Measurements from ENCODE around the gene GJE1. TPM values are rescaled to one million over a fixed set of nuclear protein-coding genes. Genes with fewer than 3 reads are reported as not detected.
A peak's percentile ranks its signal among the peaks of the same experiment; 100 is the strongest.

GJE1 gene
- total and polyA plus RNA-seq, 12 donors = not detected

DNA sequence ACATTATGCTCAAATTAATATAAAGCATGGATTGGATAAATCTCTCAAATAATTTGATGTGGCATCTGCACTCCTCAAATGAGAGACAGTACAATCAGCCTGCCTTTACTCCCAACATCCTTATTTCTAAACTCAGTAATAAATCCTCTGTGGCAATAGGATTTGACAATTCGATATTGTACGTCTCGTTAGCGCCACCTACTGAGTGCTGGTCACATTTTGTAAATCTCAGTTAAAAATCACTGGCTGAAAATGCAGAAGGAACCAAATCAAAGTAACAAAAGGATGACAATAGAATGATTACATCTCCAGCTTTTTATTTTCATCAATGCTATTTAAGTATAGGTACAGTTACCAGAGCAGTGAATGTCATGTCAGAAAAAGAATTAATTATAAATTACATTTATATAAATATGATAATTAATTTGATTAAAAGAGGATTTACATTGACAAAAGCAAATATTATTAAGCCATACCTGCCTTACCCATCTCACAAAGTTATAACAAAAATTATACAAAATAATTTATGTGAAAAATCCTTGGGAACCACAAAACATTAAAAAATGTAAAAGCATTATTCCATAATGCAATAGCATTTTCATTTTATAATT, 20.2 kb upstream of the GJE1 start:
- Histone ChIP-seq H3K4me1 (no peaks in the 10 kb centered on the region), H3K9me3 (no peaks in the 10 kb centered on the region), H3K27me3 (no peaks in the 10 kb centered on the region), H3K27ac (no peak overlapping the region), H3K36me3 (no peaks in the 10 kb centered on the region), H3K4me3 (no peak overlapping the region)
- 0 to 1% methylated on average over 4 of the region's 4 CpGs for WGBS, 2 donors
- DNase-seq (peak; percentile 27 to 59), ATAC-seq (no peak)
- TF ChIP-seq, protein P1, sequence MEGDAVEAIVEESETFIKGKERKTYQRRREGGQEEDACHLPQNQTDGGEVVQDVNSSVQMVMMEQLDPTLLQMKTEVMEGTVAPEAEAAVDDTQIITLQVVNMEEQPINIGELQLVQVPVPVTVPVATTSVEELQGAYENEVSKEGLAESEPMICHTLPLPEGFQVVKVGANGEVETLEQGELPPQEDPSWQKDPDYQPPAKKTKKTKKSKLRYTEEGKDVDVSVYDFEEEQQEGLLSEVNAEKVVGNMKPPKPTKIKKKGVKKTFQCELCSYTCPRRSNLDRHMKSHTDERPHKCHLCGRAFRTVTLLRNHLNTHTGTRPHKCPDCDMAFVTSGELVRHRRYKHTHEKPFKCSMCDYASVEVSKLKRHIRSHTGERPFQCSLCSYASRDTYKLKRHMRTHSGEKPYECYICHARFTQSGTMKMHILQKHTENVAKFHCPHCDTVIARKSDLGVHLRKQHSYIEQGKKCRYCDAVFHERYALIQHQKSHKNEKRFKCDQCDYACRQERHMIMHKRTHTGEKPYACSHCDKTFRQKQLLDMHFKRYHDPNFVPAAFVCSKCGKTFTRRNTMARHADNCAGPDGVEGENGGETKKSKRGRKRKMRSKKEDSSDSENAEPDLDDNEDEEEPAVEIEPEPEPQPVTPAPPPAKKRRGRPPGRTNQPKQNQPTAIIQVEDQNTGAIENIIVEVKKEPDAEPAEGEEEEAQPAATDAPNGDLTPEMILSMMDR (IDR thresholded peaks at IDR 0.05) = peak; percentile 33 to 77 (median 70)
- intact Hi-C loops (cut with DNase I) = loop anchor here in 6 of 10 donors (5.0 to 10.0 kb wide), 3 partner anchors 128 to 438 kb away; no protein-coding TSS in a partner anchor

DNA sequence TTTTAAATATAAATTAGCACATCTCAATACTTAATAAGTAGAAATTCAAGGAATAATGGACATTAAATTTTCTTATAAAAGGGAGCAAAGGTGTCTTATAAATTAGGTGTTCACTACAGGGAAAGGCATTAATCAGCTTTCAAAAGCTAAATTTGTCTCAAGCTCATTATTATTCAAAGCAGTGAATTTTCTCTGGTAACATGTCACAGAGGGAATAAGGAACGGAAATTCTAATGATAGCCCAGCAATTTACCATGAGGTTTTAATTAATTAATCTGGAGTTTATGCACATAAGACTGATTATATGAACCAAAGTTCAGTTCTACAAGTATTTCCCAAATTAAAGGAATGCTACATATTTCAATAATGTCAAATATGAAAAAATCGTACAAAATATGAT, 15.4 kb upstream of the GJE1 start:
- H3K36me3 ChIP-seq = no peaks in the 10 kb centered on the region
- no peak overlapping the region for H3K27ac ChIP-seq
- H3K9me3 ChIP-seq = no peaks in the 10 kb centered on the region
- ATAC-seq (no peak), DNase-seq (no peak)
- H3K4me1 ChIP-seq = no peaks in the 10 kb centered on the region
- WGBS, 2 donors = 78 to 81% methylated on average over 2 of the region's 2 CpGs
- H3K27me3 ChIP-seq = no peaks in the 10 kb centered on the region
- intact Hi-C loops (cut with DNase I) = loop anchor here in 3 of 10 donors (5.0 to 10.0 kb wide), 3 partner anchors 133 to 443 kb away; no protein-coding TSS in a partner anchor
- H3K4me3 ChIP-seq = no peak overlapping the region
- TF ChIP-seq, protein P1 (IDR thresholded peaks at IDR 0.05) = no peak

GRCh38 chr6:142118328-142118727, 14.4 kb upstream of the GJE1 start:
- DNase-seq (no peak), ATAC-seq (no peak)
- Histone ChIP-seq H3K27me3 (no peaks in the 10 kb centered on the region), H3K9me3 (no peaks in the 10 kb centered on the region), H3K36me3 (no peaks in the 10 kb centered on the region), H3K27ac (no peak overlapping the region), H3K4me1 (no peaks in the 10 kb centered on the region), H3K4me3 (no peak overlapping the region)
- TF ChIP-seq, protein P1 (IDR thresholded peaks at IDR 0.05) = no peak
- 70 to 78% methylated on average over 3 of the region's 3 CpGs for WGBS, 2 donors
- intact Hi-C loops (cut with DNase I) = loop anchor here in 3 of 10 donors (5.0 to 10.0 kb wide), 3 partner anchors 134 to 444 kb away; no protein-coding TSS in a partner anchor

DNA sequence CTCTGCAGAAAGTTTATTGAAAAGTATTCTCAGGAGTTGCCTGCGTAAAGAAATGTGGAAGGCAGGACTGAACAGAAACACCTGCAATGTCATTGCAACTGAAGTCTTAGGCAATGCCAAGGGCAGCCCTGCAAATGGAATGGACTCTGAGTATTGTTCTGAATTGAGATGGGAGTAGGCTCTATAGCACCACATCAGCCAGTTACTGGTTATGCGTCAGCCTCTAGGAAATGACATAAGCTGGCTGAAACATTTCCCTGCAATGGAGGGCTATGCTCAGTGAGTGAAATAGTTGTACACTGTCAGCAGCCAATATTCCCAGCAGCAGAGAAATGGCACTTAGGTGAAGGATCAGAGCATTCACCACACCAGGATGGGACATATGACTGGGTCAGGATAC, 13.8 kb upstream of the GJE1 start:
- DNase-seq (no peak), ATAC-seq (no peak)
- 80 to 89% methylated on average over 2 of the region's 2 CpGs for WGBS, 2 donors
- H3K4me3 ChIP-seq = no peak overlapping the region
- H3K27me3 ChIP-seq = no peaks in the 10 kb centered on the region
- H3K4me1 ChIP-seq = no peaks in the 10 kb centered on the region
- TF ChIP-seq, protein P1 (IDR thresholded peaks at IDR 0.05) = no peak
- H3K27ac ChIP-seq = no peak overlapping the region
- intact Hi-C loops (cut with DNase I) = loop anchor here in 3 of 10 donors (5.0 to 10.0 kb wide), 3 partner anchors 134 to 444 kb away; no protein-coding TSS in a partner anchor
- no peaks in the 10 kb centered on the region for H3K9me3 ChIP-seq
- no peaks in the 10 kb centered on the region for H3K36me3 ChIP-seq

All from heart right ventricle (tissue), 16 donors.